HG03354 (cell line): ENCODE data around the gene ANKRD33B.
"Not testable (repeated sequence)": the region's sequence is repeated elsewhere in the genome, so short reads cannot be mapped to it uniquely, and the experiment has no call there.

Experiments
- ATAC-seq: cut with Tn5 transposase; IDR thresholded peaks from one replicate; pipeline ENCODE4 v1.9.1; 2021; ENCODE audit warnings: mild to moderate bottlenecking; ENCODE audit not compliant: unreplicated experiment, poor library complexity, severe bottlenecking

The ANKRD33B gene

DNA sequence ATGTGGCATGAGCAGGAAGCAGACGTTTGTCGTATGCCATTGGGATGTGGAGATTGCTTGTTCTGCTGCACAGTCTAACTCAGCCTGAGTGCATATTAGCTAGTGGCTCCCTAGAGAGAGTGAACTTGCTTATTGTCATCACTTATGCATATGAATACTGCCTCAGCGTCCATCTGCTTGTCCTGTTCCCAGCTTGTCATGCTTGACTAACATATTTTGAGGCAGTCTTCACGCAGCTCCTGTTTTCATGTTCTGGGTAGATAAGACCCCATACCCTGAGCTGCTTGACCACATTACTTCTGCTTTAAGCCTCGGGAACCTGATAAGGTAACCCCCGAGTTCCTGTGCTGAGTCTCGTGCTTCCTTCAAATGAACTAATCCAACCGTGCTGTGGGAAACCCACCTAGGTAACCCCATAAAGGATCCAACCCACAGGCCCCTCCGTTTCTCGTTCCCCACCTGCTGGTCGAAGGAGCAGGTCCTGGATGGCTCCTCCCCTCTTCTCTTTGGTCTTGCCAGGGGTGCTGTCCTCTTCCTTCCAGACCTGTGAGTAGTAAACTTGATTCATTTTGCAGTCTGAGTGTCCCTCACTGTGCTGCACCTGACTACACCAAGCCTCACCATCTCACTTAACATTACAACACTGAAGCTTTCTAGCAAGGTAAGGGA, 25.0 kb downstream of the ANKRD33B start:
- peak; percentile 40 for ATAC-seq

DNA sequence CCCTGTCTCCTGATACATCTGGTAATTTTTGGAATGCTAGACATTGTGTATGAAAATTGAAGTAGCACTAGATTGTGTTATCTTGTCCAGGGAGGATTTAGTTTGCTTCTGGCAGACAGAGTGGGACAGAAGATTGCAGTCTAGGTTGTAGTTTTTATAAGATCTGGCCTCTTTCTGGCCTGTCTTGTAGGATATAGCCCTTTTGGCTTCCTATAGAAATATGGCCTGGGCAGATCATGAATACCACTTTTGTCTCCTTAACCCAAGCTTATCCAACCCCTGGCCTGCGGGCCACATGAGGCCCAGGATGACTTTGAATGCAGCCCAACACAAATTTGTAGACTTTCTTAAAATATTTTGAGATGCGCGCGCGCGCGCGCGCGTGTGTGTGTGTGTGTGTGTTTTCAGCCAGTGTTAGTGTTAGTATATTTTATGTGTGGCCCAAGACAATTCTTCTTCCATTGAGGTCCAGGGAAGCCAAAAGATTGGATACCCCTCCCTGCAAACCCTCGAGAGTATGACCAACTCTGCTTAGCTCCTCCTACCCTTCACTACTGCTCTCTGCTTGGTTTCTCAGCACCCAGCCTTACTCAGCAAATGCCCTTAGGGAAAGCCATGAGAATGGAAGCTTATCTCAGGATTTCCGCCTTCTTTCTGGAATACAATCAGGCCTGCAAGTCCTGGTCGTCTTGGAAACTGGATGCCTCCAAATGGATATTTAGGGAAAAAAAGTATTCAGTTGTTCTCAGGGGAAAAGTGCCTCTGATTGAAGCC, 26.5 kb downstream of the ANKRD33B start:
- ATAC-seq: peak; percentile 33

- no peak for ATAC-seq
These were observed 27.3 kb downstream of the ANKRD33B start for GRCh38 chr5:10591159-10591558.

DNA sequence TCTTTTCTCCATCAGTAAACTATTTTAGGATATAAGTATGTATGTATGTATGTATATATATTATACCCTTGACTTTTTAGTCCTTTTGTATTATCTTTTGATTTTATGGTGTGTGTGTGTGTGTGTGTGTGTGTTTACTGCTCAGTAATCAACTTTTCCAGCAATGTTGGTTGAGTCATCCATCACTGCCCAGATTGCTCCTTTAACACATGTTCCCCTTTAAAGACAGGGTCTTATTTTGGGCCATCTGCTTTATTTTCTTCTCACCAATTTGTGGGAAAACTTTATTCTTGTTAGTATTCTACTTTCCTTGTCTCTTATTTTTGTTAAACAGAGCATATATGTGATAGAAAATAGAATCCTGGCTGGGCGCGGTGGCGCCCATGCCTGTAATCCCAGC, 28.1 kb downstream of the ANKRD33B start:
- no peak for ATAC-seq

- ATAC-seq: peak; percentile 65
These were observed 28.7 kb downstream of the ANKRD33B start for GRCh38 chr5:10592601-10593000.

DNA sequence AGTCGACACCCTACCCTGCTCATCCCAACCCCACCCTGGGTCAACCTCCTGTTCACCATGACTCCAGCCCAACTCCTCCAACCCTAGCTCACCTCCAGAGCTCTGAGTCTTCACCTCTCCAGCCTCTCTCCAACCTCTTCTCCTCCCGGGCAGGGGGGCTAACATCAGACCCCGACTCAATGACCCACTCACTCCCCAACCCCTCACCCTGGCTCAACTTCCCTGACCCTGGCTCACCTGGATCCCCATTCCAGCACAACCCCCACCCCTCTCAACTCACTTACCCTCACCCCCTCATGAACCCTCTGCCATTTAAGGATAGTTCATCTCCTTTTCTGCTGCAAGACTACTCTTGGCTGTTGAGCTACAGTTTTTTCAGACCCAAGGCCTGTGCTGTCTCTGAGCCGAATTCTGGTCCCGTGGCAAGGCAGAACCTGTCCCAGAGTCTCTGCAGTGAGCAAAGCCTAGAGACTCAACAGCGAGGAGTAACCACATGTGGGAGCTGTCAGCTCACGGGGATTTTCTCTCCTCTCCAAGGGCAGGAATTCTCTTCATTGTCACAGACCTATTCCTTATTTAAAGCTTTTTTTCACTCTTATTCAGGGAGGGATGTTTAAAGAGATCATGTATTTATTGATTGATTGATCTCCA, 29.8 kb downstream of the ANKRD33B start:
- no peak for ATAC-seq

DNA sequence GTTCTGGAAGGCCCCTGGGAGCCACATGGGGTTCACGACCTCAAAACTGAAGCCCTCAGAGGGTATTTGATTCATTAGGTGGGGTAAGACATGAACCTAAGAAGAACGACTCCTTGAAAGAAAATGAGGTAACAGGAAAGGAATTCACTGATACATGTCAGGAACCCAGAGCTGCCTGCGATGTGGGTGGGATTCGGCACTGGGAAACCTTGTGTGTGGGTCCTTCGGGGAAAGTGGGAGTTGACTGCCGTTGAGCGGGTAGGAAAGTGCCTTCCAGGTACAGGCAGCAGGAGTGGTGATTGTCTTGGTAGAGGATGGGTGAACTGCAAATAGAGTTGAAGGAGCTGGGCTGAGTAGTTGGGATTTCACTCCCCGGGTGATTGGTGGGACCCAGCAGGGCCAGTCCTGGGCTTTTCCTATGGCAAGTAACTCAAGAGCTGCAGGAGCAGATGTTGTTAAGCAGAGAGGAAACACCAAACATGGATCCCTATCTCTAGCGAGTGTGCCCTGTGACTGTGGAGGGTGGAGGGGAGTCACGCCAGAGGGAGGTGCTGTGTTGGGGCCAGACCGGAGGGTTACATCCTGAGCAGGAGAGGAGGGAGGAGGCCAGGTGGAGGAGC, 30.8 kb downstream of the ANKRD33B start:
- no peak for ATAC-seq

- ATAC-seq: no peak
These were observed 31.4 kb downstream of the ANKRD33B start for GRCh38 chr5:10595293-10595671.

DNA sequence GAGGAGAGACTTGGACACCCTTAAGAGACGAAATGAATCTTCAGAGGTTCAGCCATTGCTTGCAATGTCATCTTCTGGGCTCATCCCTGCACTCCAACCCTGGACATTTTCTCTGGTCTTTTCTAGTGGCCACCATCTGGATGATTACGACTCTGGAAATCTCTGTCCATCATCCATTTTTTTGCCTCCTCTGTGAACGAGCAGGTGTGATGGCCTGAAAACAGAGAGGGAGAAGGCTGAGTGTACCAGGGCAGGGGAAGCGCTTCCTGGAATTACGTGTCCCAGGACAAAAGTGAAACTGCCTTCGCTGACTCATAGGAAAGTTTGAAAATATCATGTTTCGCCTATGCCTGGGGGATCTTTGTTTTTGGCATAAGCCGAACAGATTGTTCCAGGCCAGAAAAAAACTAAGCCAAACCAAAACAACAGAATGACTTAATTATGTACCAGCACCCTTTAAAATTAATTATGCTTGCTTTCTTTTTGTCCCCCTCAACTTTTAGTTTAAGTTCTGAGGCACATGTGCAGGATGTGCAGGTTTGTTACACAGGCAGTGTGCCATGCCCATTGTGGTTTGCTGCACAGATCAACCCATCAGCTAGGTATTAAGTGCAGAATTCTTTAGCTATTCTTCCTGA, 31.9 kb downstream of the ANKRD33B start:
- ATAC-seq: peak; percentile 37

GRCh38 chr5:10596310-10596703, 32.4 kb downstream of the ANKRD33B start:
- ATAC-seq: no peak

DNA sequence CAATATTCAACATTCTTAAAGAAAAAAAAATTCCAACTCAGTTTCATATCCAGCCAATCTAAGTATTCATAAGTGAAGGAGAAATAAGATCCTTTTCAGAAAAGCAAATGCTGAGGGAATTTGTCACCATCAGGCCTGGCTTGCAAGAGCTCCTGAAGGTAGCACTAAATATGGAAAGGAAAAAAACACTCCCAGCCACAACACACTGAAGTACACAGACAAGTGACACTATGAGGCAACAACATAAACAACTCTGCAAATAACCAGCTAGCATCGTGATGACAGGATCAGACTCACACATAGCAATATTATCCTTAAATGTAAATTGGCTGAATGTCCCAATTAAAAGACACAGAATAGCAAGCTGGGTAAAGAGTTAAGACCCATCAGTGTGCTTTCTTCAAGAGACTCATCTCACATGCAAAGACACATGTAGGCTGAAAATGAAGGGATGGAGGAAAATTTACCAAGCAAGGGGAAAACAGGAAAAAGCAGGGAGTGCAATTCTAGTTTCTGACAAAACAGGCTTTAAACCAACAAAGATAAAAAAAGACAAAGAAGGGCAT, 33.1 kb downstream of the ANKRD33B start:
- ATAC-seq: no peak

DNA sequence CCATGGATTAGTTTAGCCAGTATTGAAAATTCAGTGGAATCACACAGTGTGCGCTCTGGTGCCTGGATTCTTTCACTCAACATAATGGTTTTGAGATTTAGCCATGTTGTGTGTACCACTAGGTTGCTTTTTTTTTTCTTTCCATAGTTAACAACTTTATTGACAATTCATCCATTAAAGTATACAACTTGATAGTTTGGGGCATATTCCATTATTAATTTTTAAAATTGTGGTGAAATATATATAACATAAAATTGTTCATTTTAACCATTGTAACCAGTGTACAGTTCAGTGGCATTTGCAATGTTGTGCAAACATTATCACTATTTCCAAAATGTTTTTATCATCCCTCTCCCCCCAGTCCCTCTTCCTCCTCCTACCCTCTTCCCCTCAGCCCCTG, 35.2 kb downstream of the ANKRD33B start:
- no peak for ATAC-seq

DNA sequence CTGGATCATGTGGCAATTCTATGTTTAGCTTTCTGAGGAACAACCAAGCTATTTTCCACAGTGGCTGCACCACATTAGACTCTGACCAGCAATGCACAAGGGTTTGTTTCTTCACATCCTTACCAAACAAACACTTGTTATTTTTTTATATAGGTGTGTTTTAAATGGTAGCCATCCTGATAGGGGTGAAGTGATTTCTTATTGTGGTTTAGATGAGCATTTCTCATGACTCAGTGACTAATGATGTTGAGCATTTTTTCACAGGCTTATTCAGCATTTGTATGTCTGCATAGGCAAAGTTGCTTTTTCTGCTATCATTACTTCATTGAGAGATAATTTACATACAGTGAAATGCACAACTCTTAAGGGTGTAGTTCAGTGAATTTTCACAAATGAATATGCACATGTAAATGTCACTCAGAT, 36.0 kb downstream of the ANKRD33B start:
- no peak for ATAC-seq

- ATAC-seq: peak; percentile 87
These were observed 36.9 kb downstream of the ANKRD33B start for GRCh38 chr5:10600626-10601245.

- ATAC-seq: peak; percentile 49
These were observed 37.6 kb downstream of the ANKRD33B start for GRCh38 chr5:10601246-10602030.

GRCh38 chr5:10602031-10602806, 38.3 kb downstream of the ANKRD33B start:
- ATAC-seq: no peak

DNA sequence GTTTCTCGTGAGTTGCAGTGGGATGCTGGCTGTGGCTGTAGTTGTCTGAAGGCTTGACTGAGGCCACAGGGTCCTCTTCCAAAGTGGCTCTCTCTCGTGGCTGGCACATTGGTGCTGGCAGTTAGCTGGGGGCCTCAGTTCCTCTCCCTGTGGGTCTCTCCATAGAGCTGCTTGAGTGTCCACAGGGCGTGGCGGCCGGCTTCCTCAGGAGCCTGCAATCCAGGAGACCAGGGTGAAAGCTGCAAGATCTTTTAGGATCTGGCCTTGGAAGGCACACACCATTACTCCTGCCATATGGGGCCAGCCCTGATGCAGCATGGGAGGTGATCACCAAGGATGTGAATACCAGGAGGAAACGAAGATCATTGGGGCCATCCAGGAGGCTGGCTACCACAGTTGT, 41.1 kb downstream of the ANKRD33B start:
- no peak for ATAC-seq

DNA sequence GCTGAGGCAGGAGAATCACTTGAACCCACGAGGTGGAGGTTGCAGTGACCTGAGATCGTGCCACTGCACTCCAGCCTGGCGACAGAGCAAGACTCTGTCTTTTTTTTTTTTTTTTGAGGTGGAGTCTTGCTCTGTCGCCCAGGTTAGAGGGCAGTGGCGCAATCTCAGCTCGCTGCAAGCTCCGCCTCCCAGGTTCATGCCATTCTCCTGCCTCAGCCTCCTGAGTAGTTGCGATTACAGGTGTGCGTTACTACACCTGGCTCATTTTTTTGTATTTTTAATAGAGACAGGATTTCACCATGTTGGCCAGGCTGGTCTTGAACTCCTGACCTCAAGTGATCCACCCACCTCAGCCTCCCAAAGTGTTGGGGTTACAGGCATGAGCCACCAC, 42.8 kb downstream of the ANKRD33B start:
- not testable (repeated sequence) for ATAC-seq
